GM19468 (cell line): ENCODE results near the gene SERPINA1.
"Not testable (repeated sequence)": the region's sequence is repeated elsewhere in the genome, so short reads cannot be mapped to it uniquely, and the experiment has no call there.

Experiments
- ATAC-seq: cut with Tn5 transposase; IDR thresholded peaks from one replicate; pipeline ENCODE4 v1.9.1; 2021; ENCODE audit warnings: mild to moderate bottlenecking, moderate library complexity, moderate number of reproducible peaks; ENCODE audit not compliant: unreplicated experiment; ENCODE audit errors: extremely low read depth

SERPINA1 gene

DNA sequence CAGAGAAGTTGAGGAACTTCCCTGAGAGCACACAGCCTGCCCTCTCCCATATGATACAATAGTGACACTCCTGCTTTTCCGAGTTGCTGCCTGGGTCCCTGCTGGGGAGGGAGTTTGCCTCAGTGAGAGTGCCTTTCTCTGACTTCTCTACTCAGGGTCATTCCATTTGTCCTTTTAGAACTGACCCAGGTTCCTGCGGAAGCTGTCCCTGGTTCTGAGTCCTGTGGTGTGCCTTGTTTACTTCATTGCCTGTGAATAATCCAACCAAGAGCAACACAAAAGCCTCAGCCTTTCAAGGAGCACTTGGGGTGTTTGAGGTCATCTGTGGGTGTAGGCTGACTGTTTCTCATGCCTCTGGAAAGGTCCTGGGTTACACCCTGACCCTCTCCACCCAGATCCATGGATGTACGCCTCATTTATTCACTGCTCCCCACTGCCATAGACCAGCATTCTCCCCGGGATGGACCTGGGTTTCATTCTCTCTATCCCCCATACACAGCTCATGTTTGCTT, 13.6 kb downstream of the SERPINA1 start:
- no peak for ATAC-seq

DNA sequence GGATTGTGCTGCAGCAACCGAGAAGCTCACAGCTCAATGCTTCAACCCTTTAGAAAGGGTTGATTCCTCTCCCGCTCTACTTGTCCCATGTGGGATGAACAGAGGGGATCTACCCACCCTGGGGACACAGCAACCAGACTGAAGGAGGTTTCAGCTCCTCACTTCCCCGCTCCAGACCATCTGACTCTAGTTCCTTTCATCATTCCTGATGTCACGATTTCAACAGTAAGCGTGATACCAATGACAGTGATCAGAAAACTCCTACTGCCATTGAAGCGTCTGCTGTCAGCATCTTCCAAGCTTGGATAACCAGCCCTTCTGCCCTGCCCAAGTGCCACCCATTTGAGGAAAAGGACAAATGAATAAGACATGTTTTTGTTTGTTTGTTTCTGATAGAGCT, 14.3 kb downstream of the SERPINA1 start:
- ATAC-seq = no peak

DNA sequence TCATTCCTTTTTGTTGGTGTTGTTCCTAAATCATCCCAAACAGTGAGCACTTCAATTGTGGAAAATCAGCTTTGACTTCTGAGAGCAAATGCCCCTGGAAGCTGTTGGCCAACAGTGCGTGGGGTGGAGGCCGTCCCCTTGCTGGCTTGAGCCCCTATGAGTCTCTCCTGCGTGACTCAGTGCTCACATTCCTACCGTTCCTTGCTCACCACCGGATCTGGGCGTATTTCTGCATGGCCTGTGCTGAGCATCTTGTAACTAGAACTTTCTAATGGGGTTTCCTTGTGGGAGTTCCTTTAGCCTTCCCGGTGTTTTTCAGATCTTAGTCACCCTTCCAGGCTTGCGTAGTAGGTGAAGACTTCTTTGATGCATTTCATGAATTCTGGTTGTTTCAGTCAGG, 14.7 kb downstream of the SERPINA1 start:
- ATAC-seq = no peak

DNA sequence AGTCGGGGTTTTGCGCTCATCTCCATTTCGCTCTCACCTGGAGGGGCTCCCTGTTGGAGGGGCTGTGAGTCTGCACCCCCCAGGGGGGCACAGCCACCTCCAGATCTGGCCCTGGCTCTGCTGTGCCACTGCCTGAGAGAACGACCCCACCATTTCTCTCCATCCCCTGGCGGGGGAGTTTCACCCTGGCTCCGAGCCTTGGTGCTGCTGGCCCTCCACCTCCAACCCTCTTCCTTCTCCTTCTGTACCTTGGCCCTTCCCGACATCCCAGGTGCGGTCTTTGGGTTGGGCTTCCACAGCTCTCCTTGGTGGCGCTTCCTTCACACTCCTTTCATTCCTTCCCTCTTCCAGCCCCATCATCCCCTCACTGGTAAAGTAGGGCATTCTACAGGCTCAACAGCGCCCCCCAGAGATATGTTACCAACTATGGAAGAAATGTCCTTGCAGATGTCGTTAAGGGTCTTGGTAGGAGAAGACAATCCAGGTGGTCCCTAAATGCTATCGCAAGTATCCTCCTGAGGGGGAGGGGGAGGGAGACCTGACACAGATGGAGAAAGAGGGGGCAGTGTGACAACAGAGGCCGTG, 16.3 kb downstream of the SERPINA1 start:
- ATAC-seq = no peak

DNA sequence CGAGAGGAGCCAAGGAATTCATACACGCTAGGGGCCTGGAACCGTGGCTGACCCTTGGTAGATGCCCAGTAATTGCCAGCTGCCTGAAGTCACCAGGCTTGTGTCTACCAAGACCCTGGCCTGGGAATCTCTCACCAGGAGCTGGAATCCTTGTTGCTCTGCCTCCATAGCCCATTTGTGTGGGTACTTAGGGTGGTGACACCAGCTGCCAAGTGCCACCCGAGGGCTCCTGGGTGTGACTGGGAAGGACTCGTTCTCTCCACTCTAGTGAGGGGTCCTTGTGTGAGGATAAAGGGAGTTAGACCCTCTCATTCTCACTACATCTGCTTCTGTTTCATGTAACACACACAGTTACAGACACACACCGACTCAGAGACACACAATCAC, 17.9 kb downstream of the SERPINA1 start:
- ATAC-seq = no peak

DNA sequence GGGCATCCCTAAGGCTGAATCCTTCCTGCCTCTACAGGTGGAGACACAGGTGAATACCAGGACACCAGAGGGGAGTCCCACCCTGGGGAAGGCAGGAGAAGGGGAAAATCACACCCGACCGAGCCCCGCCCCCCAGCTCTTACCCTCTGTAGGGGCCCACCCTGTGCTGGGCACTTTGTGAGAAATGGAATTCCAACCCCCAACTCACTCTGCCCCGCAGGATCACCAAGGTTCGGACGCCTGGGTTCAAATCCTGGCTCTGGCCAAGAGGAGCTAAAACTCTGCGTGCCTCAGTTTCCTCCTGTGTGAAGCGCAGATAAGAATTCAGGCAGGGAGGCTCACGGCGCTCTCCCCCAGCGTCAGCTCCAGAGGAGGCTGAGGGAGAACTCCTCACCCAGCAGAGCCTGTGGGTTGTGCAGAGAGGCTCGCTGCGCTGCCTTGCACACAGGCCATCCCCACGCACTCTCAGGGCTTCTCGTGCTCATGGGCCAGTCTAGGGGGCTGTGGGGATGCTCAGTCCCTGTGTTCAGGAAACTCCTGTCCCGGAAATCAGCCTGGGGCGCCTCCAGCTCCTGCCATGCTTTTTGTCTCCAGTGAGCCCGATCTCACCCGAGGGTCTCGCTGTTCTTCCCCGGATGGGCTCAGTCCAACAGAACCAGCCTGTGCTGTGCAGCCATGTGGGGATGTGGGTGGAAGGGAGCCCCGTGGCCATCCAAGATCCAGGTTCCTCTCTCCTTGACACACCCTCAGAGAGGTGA, 18.5 kb downstream of the SERPINA1 start:
- not testable (repeated sequence) for ATAC-seq

DNA sequence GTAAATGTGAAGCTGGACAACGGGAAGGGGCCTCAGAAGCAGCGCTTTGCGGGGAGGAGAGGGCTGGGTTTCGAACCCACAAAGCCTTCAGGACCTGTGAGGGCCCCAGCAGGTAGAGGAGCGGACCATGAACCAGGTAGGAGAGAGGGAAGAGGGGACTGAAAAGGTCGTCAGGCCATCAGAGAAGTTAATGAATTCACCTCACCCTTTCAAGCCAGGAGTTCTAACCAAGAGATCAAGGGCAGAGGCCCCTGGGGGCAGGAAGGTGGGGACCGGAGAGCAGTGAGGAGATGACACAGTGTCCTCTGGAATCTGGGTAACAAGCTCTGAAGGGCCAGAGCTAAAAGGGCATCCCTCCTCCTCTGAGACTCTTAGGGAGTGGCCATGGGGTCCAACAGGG, 19.4 kb downstream of the SERPINA1 start:
- ATAC-seq = no peak

DNA sequence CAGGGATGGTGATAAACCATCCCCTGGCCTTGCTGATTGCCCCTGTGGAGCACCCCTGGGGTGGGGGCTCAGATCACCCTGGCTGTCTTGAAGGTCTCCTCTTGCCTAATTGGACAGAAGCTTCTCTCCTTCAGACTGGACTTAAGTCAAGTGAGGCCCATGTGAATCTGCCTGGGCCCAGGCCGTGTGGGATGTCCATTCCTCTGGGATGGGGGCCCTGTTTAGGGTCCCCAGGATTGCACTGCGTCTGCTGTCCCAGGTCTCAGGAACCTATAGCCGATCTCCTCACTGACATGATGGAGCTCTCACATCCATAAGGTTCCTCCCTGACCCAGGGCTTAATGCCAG, 20.2 kb downstream of the SERPINA1 start:
- no peak for ATAC-seq

DNA sequence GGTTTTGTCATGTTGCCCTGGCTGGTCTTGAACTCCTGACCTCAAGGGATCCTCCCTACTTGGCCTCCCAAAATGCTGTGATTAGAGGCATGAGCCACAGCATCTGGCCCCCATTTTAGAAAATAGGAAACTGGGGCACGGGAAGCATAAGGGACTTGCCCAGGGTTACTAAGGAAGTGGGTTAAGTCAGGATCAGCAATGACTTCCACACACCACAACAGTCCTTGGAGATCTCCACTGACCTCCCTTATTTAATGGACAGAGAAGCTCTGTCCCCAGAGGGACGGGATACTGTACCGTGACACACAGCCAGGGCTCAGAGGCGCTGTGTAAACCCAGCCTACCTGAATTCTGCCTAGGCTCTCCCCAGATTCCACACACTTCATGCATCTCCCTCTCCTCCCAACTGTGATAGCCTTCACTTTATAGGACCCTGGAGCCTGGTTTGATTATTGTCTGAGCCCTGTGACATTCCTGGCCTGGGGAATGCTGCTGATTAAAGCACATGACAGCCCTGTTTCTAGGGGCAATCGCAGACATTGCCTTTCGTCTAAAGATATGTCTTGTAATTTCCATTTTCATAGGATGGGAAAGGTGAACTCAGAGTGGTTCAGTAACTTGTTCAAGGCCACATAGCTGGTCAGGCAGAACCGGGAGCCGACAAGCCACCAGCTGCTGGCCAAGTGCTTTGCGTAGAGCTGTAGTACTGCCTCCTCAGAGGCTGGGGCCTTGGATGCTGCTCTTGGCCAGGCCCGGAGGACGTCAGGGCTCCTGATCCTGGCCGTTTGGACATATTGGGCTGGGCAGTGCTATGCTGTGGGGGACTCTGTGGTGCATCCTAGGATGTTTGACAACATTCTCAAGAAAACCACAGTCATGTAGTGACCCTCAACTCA, 20.8 kb downstream of the SERPINA1 start:
- ATAC-seq = no peak

DNA sequence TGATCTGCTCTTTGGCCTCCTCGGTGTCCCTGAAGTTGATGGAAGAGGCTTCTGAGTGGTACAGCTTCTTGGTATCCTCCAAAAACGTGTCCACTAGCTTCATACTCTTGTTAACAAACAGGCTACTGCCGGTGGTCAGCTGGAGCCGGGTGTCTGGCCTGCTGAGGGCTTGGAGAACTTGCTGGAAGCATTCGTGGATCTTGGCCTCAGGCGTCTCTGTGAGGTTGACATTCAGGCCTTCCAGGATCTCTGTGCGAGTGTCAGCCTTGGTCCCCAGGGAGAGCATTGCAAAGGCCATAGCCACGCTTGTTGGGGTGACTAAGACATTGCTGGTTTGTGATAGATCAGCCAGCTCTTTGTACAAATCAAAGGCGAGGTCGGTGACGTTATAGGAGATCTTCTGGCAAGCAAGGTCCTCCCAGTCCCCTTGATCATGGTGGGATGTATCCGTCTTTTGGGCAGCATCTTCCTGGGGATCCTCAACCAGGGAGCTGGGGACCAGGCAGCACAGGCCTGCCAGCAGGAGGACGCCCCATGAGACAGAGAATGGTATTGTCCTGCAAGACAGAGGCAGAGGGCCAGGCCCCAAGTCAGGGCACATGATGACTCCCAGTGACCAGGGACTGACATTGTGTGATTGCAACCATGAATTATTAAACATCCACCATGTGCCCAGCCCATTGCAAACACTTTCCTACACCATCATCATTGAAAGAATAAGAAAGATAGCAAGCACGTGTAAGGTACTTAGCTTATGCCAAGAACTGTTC, 22.1 kb downstream of the SERPINA1 start, which contains the start of gene SERPINA2:
Gene SERPINA2 (minus strand): TSS at position 553 of the 770 bp plus-strand sequence.
- ATAC-seq = no peak

DNA sequence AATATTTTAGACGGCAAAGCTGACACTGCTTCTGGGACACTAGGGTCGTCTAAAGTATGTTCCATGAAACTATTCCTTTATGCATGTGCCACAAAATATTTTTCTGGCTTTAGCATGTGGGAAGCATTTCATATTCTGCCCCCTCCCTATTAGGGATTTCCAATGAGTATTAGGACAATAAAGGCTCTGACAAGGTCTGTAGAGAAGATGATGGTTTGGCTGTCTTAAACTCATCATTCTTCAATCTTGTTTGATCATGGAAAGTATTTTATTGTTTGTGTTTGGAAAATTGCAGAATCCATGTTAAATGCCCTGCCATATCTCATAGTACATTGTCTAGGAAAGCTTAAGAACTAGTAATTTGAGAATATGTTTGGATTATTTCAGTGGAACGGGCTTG, 22.8 kb downstream of the SERPINA1 start:
- ATAC-seq = no peak

DNA sequence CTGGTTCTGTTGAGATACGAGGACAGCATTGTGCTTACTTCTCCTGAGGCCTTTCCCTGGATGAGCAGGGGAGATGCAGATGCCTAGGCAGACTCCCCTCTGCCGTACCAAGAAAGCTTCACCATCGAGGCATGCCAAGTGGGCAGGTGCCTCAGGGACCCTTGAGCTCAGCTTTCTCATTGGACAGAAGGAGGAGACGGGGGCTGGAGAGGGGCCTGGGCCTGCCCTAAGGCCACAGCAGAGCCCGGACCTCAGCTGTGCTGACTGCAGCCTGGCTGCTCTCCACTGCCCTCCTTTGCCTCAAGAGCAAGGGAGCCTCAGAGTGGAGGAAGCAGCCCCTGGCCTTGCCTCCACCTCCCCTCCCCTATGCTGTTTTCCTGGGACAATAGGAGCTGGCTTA, 23.4 kb downstream of the SERPINA1 start:
- ATAC-seq = no peak

DNA sequence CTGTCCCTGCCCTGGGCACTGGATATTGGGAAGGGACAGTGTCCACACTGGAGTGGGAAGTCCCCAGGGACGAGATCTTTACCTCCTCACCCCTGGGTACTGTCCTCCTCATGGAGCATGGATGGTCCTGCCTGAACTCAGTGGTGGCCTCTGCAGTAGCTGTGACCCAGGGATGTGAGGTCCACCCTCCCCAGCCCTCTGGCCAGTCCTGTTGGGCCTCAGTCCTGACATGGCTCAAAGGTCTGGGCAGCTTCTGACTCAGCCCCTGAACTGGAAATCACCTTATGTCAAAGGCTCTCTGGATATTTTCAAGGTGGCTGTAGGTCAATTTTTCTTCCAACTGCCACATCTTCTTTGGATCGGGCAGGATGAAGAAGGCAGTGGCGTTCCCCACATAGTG, 24.4 kb downstream of the SERPINA1 start:
- no peak for ATAC-seq

DNA sequence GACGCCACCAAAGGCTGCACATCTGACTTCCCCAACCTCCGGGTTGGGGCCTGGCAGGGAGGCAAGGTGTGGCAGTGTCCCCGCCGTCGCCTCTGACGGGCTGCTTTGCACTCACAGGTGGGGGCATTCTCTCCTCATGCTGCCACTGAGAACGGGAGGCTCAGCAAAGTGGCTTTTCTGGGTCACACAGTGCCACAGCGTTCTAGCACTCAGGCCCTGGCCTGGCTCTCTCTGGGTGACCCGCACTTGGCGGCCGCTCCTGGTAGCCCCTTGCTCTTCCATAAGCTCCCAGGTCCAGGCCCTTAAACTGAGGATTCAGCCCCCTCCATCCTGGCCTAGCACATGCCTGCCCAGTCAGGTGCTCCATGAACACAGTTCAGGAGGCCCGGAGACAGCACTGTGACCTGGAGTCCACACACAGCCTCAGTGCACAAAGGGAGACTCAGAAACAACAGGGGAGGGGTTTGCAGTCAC, 25.2 kb downstream of the SERPINA1 start:
- ATAC-seq = no peak

DNA sequence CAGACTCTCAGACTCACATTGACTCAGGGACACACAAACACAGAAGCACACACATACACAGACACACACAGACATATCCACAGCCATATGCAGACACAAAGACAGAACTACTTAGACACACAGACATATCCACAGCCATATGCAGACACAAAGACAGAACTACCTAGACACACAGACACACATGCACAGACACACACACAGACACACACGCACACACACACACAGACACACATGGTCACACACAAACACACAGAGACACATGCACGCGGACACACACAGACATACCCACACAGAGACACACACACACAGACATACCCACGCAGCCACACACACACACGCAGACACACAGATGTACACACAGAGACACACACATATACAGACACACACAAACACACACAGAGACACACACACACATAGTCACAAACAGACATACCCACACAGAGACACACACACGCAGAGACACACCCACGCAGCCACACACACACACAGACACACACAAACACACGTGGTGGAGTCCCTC, 25.7 kb downstream of the SERPINA1 start:
- no peak for ATAC-seq

DNA sequence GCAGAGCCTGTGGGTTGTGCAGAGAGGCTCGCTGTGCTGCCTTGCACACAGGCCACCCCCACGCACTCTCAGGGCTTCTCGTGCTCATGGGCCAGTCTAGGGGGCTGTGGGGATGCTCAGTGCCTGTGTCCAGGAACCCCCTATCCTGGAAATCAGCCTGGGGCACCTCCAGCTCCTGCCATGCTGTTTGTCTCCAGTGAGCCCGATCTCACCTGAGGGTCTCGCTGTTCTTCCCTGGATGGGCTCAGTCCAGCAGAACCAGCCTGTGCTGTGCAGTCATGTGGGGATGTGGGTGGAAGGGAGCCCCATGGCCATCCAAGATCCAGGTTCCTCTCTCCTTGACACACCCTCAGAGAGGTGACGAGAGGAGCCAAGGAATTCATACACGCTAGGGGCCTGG, 26.7 kb downstream of the SERPINA1 start:
- no peak for ATAC-seq

DNA sequence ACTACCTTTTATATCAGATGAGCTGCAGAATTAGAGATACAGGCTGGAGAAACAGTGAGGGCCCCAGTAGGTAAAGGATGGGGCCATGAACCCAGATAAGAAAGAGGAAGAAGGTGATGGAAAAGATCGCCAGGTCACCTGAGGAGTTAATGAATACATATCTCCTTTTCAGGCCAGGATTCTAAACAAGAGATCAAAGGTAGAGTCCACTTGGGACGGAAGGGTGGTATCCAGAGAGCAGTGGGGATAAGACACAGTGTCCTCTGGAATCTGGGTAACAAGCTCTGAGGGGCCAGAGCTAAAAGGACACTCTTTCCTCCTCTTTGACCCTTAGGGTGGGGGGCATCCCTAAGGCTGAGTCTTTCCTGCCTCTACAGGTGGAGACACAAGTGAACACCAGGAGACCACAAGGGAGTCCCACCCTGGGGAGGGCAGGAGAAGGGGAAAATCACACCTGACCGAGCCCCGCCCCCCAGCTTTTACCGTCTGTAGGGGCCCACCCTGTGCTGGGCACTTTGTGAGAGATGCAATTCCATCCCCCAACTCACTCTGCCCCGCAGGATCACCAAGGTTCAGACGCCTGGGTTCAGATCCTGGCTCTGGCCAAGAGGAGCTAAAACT, 27.3 kb downstream of the SERPINA1 start:
- ATAC-seq = no peak

DNA sequence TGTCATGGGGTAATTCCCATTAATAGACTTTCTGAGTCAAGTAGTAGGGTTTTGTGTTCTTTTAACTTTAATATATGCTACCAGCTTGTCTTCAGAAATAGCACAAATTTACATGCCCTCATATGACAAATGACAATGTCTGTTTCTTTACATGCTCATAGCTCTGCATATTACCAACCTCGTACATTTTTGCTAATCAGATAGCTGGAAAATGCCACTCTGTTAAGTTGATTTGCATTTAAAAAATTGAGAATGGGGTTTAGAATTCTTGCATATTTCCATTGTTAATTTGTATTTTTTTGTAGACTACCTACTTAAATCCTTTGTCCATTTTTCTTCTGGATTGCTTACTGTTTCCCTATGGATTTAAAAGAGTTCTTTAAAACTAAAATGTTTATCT, 31.2 kb downstream of the SERPINA1 start:
- ATAC-seq = no peak

DNA sequence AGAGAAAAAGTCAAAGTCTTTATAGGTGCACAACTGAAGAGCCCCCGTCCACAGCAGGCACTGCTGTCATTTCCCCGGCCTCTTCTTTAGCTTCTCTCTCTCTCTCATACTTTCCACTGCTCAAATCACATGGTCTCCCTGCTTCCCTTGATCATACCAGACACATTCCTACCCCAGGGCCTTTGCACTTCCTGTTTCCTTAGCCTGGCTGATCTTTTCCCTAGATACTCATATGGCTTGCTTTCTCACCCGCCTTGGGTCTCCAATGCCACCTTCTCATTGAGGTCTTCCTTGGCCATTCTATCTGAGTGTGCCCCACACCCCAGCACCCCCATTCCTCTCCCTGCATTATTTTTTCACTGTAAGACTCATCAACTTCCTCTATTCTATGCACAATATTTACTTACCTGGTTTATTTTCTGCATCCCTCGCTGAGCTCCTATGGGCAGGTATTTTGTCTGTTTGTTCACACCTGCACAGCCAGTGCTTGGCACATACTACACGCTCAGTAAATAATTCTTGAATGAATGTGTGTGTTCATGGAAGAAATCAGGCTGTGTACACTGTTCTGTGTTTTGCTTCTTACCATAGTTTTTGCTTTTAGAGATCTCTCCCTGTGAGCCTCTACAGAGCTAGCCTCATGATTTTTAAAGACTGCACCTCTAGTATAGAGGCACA, 31.9 kb downstream of the SERPINA1 start:
- no peak for ATAC-seq
